GM18505 (cell line): Measurements from ENCODE around the gene PXDC1.
"Not testable (repeated sequence)": the region's sequence is repeated elsewhere in the genome, so short reads cannot be mapped to it uniquely, and the experiment has no call there.

Experiments used
- ATAC-seq: cut with Tn5 transposase; IDR thresholded peaks from one replicate; pipeline ENCODE4 v1.9.1; 2021; ENCODE audit not compliant: unreplicated experiment
- POLR2A ChIP-seq: IDR thresholded peaks from 4 replicates; pipeline ENCODE4 v1.6.1; 2011; ENCODE audit warnings: borderline replicate concordance; ENCODE audit not compliant: insufficient read depth, insufficient read length; ENCODE audit errors: extremely low read depth

Gene PXDC1

GRCh38 chr6:3732345-3733141 lies 19.0 kb downstream of the PXDC1 start:
- ATAC-seq: no peak
- TF ChIP-seq POLR2A: no peak

- no peak for ATAC-seq
- TF ChIP-seq POLR2A: no peak
Measured at GRCh38 chr6:3731700-3732099, 19.8 kb downstream of the PXDC1 start.

GRCh38 chr6:3729603-3730344 lies 21.7 kb downstream of the PXDC1 start:
- no peak for TF ChIP-seq POLR2A
- ATAC-seq: no peak

GRCh38 chr6:3727593-3728108 lies 23.9 kb downstream of the PXDC1 start:
- no peak for TF ChIP-seq POLR2A
- ATAC-seq: no peak

- no peak for TF ChIP-seq POLR2A
- ATAC-seq: no peak
Measured at GRCh38 chr6:3727036-3727435, 24.5 kb downstream of the PXDC1 start.

GRCh38 chr6:3726421-3726820 lies 25.1 kb downstream of the PXDC1 start:
- no peak for TF ChIP-seq POLR2A
- no peak for ATAC-seq

GRCh38 chr6:3725145-3726047 lies 26.1 kb downstream of the PXDC1 start:
- ATAC-seq: no peak
- TF ChIP-seq POLR2A: no peak

- no peak for ATAC-seq
- no peak for TF ChIP-seq POLR2A
Measured at GRCh38 chr6:3724451-3725144, 26.9 kb downstream of the PXDC1 start.

GRCh38 chr6:3723966-3724365 lies 27.5 kb downstream of the PXDC1 start:
- ATAC-seq: no peak
- TF ChIP-seq POLR2A: no peak

GRCh38 chr6:3723251-3723650 lies 28.3 kb downstream of the PXDC1 start:
- no peak for TF ChIP-seq POLR2A
- ATAC-seq: no peak

GRCh38 chr6:3722785-3723184 lies 28.7 kb downstream of the PXDC1 start:
- TF ChIP-seq POLR2A: no peak

GRCh38 chr6:3721810-3722621 lies 29.5 kb downstream of the PXDC1 start:
- no peak for TF ChIP-seq POLR2A
- ATAC-seq: no peak

More at GRCh38 chr6:3722785-3723184, 28.7 kb downstream of the PXDC1 start:
- no peak for ATAC-seq

GRCh38 chr6:3720770-3721169 lies 30.7 kb downstream of the PXDC1 start:
- ATAC-seq: not testable (repeated sequence)
